Measurements from ENCODE around the gene IGFL3. TPM values are rescaled to one million over a fixed set of nuclear protein-coding genes. Genes with fewer than 3 reads are reported as not detected.
"Not testable (repeated sequence)": the region's sequence is repeated elsewhere in the genome, so short reads cannot be mapped to it uniquely, and the experiment has no call there.

IGFL3 gene
- total RNA-seq, 4 donors from 2014 or later = not detected

- DNase-seq (ENCODE audit: extremely low spot score) = no peak
- peaks cover 4 to 6% (median 5%) of the 10 kb centered on the region in 4 donors for H3K4me1 ChIP-seq
Observed at GRCh38 chr19:46081928-46082727, 42.4 kb downstream of the IGFL3 start.

GRCh38 chr19:46080561-46080960 is 43.9 kb downstream of the IGFL3 start:
- 41% methylated on average over 3 of the region's 3 CpGs for WGBS

More at GRCh38 chr19:46081928-46082727, 42.4 kb downstream of the IGFL3 start:
- intact Hi-C loops (cut with DNase I) = loop anchor here (2.0 kb wide), 1 partner anchor 183 kb away; no protein-coding TSS in a partner anchor
- peaks cover 3 to 46% (median 15%) of the 10 kb centered on the region in 4 donors for H3K27me3 ChIP-seq
- H3K4me3 ChIP-seq = no peak overlapping the region
- H3K36me3 ChIP-seq = no peaks in the 10 kb centered on the region
- H3K27ac ChIP-seq (replicated peaks in 1 of 4) = no peak overlapping the region
- 47% methylated on average over 4 of the region's 4 CpGs for WGBS
- peaks cover 0 to 33% (median 18%) of the 10 kb centered on the region in 4 donors for H3K9me3 ChIP-seq
- TF ChIP-seq EP300 (IDR thresholded peaks at IDR 0.05) (no peak), POLR2A (IDR thresholded peaks at IDR 0.05; ENCODE audit: low read depth) (no peak), CTCF (IDR thresholded peaks at IDR 0.05) (peak; percentile 66 to 76 (median 73)), POLR2AphosphoS5 (IDR thresholded peaks at IDR 0.05) (peak in 1 of 2 donors; percentile 54)

DNA sequence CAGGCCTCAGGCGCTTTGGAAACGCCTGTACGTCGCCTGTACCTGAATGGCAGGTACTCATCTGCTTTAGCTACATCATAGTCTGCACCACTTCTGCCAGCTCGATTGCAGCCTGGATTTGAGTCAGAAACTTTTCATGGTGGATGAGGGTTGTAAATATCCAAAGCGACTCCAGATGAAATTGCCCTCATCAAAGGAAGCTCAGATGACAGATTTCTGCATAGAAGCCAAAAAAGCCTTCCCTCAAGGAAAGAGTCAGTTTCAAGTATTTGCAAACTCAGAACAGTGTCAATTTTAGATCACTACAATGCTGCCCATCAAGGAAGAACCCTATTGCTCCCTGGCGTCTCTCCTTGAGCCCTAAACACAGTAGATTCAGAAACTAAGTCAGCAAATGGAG is 44.9 kb downstream of the IGFL3 start:
- intact Hi-C loops (cut with DNase I) = loop anchor here (5.0 kb wide), 1 partner anchor 108 kb away; no protein-coding TSS in a partner anchor
- H3K9me3 ChIP-seq = peaks cover 0 to 9% (median 0%) of the 10 kb centered on the region in 4 donors
- TF ChIP-seq POLR2AphosphoS5 (IDR thresholded peaks at IDR 0.05) = no peak
- TF ChIP-seq CTCF (IDR thresholded peaks at IDR 0.05) = no peak
- no peak for TF ChIP-seq POLR2A (IDR thresholded peaks at IDR 0.05; ENCODE audit: low read depth)
- no peak for TF ChIP-seq EP300 (IDR thresholded peaks at IDR 0.05)
- DNase-seq (ENCODE audit: extremely low spot score) = no peak
- H3K36me3 ChIP-seq = no peaks in the 10 kb centered on the region
- H3K4me3 ChIP-seq = no peak overlapping the region
- H3K27me3 ChIP-seq = peaks cover 6 to 69% (median 32%) of the 10 kb centered on the region in 4 donors
- H3K27ac ChIP-seq (replicated peaks in 1 of 4) = no peak overlapping the region
- WGBS = 86% methylated on average over 7 of the region's 7 CpGs
- peaks cover 5 to 9% (median 8%) of the 10 kb centered on the region in 4 donors for H3K4me1 ChIP-seq

More at GRCh38 chr19:46080561-46080960, 43.9 kb downstream of the IGFL3 start:
- Histone ChIP-seq H3K27me3 (peaks cover 6 to 59% (median 28%) of the 10 kb centered on the region in 4 donors), H3K4me3 (no peak overlapping the region), H3K9me3 (peaks cover 0 to 19% (median 6%) of the 10 kb centered on the region in 4 donors), H3K27ac (replicated peaks in 1 of 4) (no peak overlapping the region), H3K36me3 (no peaks in the 10 kb centered on the region), H3K4me1 (peaks cover 5 to 9% (median 8%) of the 10 kb centered on the region in 4 donors)
- intact Hi-C loops (cut with DNase I) = no loop called here
- TF ChIP-seq POLR2A (IDR thresholded peaks at IDR 0.05; ENCODE audit: low read depth) (no peak), EP300 (IDR thresholded peaks at IDR 0.05) (no peak), CTCF (IDR thresholded peaks at IDR 0.05) (no peak), POLR2AphosphoS5 (IDR thresholded peaks at IDR 0.05) (no peak)
- DNase-seq (ENCODE audit: extremely low spot score) = no peak

DNA sequence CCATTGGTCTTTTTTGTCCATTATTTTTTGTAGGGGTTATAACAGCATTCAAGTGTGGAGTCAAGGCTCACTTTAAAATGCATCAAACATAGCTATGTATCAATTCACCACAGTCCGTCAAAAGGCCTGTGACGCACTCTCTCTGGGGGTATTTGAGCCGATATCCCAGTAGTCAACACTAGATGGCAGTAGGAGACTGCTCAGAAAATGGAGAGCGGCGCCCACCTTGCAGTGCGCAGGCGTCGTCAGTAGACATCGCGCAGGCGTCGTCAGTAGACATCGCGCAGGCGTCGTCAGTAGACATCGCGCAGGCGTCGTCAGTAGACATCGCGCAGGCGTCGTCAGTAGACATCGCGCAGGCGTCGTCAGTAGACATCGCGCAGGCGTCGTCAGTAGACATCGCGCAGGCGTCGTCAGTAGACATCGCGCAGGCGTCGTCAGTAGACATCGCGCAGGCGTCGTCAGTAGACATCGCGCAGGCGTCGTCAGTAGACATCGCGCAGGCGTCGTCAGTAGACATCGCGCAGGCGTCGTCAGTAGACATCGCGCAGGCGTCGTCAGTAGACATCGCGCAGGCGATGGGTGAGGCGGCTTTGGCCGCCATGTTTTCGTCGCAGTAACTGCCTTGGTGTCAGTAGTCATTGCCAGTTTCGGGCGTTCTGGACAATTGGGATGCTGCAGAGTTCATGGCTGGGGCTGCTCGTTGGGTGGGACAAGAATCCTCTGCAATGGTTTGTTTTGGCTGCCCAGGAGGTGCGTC is 45.7 kb downstream of the IGFL3 start:
- peak; percentile 44 to 60 (median 56) for TF ChIP-seq CTCF (IDR thresholded peaks at IDR 0.05)
- not testable (repeated sequence) for DNase-seq (ENCODE audit: extremely low spot score); H3K27ac ChIP-seq (replicated peaks in 1 of 4); H3K4me3 ChIP-seq; H3K9me3 ChIP-seq; H3K4me1 ChIP-seq; H3K36me3 ChIP-seq
- peaks cover 6 to 73% (median 32%) of the 10 kb centered on the region in 4 donors for H3K27me3 ChIP-seq
- intact Hi-C loops (cut with DNase I) = loop anchor here (5.0 kb wide), 1 partner anchor 109 kb away; no protein-coding TSS in a partner anchor
- 25% methylated on average over 34 of the region's 71 CpGs for WGBS
